A549 (cell line): ENCODE results near the gene FADS1. TPM values are rescaled to one million over a fixed set of nuclear protein-coding genes. Genes with fewer than 3 reads are reported as not detected.

Source experiments
- ATAC-seq, 2 experiments: fragments of 200-7000 bp in 1 of 2; fragments of >200 bp in 1 of 2; cut with Nextera tagmentation in 1 of 2; cut with Tn5 transposase in 1 of 2; 3 replicates each; pipeline versions ENCODE4 v1.8.0 to v1.9.1; 2018 to 2020; ENCODE audit warnings: mild to moderate bottlenecking in 1 of 2, moderate library complexity in 1 of 2
- CTCF ChIA-PET: fragments of 300-600 bp; sonication (Branson Sonifier 250); formaldehyde crosslinking; extraction: SDS; loops from one replicate; lab custom pipeline; 2021; ENCODE audit warnings: antibody characterized with exemption, inconsistent platforms; lab: Yijun Ruan, JAX
- POLR2A ChIA-PET: fragments of 350-600 bp; formaldehyde crosslinking; extraction: SDS; loops from one replicate; lab custom pipeline; 2021; ENCODE audit warnings: antibody characterized with exemption, inconsistent platforms; lab: Yijun Ruan, JAX
- DNase-seq, 2 experiments: peaks; one replicate each; pipeline versions ENCODE4 v3.0.0 to v3.0.0-alpha.2; 2011 to 2016; ENCODE audit warnings: low read depth in 1 of 2, low spot score in 1 of 2
- FAIRE-seq: peaks from 2 replicates; lab custom pipeline; 2011; peaks lifted over from hg19 to GRCh38; lab: Jason Lieb, UNC
- H3K27ac ChIP-seq, 2 experiments: fragments of >200 bp; sonication (Bioruptor Twin); formaldehyde crosslinking; 3 replicates each; pipeline ENCODE4 v1.5.1; 2016 to 2017
- H3K4me1 ChIP-seq: fragments of >200 bp; sonication (Bioruptor Twin); formaldehyde crosslinking; 3 replicates; pipeline ENCODE4 v1.6.1; 2016
- H3K4me2 ChIP-seq: fragments of >200 bp; sonication (Bioruptor Twin); formaldehyde crosslinking; 3 replicates; pipeline ENCODE4 v1.6.1; 2016
- H3K4me3 ChIP-seq: fragments of >200 bp; sonication (Bioruptor Twin); formaldehyde crosslinking; 3 replicates; pipeline ENCODE4 v1.5.1; 2016
- H3K9me3 ChIP-seq: fragments of >200 bp; sonication (Bioruptor Twin); formaldehyde crosslinking; 3 replicates; pipeline ENCODE4 v1.6.1; 2016
- CBX8 ChIP-seq: fragments of 200-600 bp; sonication (generic); IDR thresholded peaks from 2 replicates; pipeline ENCODE4 v1.6.1; 2016
- CEBPB ChIP-seq, 2 experiments: fragments of >200 bp in 1 of 2; sonication (Bioruptor Twin) in 1 of 2; formaldehyde crosslinking in 1 of 2; IDR thresholded peaks; 2 replicates each; pipeline ENCODE4 v1.6.1; 2012 to 2016
- CHD4 ChIP-seq: fragments of 200-600 bp; sonication (generic); IDR thresholded peaks from 2 replicates; pipeline ENCODE4 v1.6.1; 2016; ENCODE audit warnings: antibody characterized with exemption, mild to moderate bottlenecking, borderline replicate concordance
- CTCF ChIP-seq: fragments of >200 bp; sonication (Bioruptor Twin); formaldehyde crosslinking; IDR thresholded peaks from 3 replicates; pipeline ENCODE4 v1.5.1; 2016
- FOXS1 ChIP-seq: fragments of 250-450 bp; sonication (Bioruptor Pico); IDR thresholded peaks from 2 replicates; pipeline ENCODE4 v1.5.0; 2020; ENCODE audit warnings: mild to moderate bottlenecking, moderate library complexity
- HEYL ChIP-seq: fragments of 250-450 bp; sonication (Bioruptor Pico); IDR thresholded peaks from 2 replicates; pipeline ENCODE4 v1.8.0; 2021; ENCODE audit warnings: mild to moderate bottlenecking, moderate library complexity
- HOXA7 ChIP-seq: fragments of 250-450 bp; sonication (Bioruptor Pico); IDR thresholded peaks from 2 replicates; pipeline ENCODE4 v1.5.0; 2020; ENCODE audit warnings: mild to moderate bottlenecking, moderate library complexity
- HOXB13 ChIP-seq: fragments of 250-450 bp; sonication (Bioruptor Pico); IDR thresholded peaks from 2 replicates; pipeline ENCODE4 v1.5.0; 2020; ENCODE audit warnings: low read depth, mild to moderate bottlenecking, moderate library complexity
- JUN ChIP-seq, 2 experiments: fragments of >200 bp; sonication (Bioruptor Twin); formaldehyde crosslinking; IDR thresholded peaks; 2 replicates in 1 of 2; 3 replicates in 1 of 2; pipeline ENCODE4 v1.6.1; 2016 to 2017
- JUNB ChIP-seq: fragments of >200 bp; sonication (Bioruptor Twin); formaldehyde crosslinking; IDR thresholded peaks from 2 replicates; pipeline ENCODE4 v1.6.1; 2016
- RFX5 ChIP-seq: fragments of 450-650 bp; IDR thresholded peaks from 2 replicates; pipeline ENCODE4 v1.7.1; 2014; ENCODE audit warnings: antibody characterized with exemption, mild to moderate bottlenecking, moderate library complexity
- SMC3 ChIP-seq: fragments of >200 bp; sonication (Bioruptor Twin); formaldehyde crosslinking; IDR thresholded peaks from 3 replicates; pipeline ENCODE4 v1.6.1; 2018; ENCODE audit warnings: inconsistent platforms
- WGBS: methylation state at CpG from one replicate; pipeline ENCODE4 v1.1.6; 2017; ENCODE audit errors: missing lambda C conversion rate; 5-methylcytosine and 5-hydroxymethylcytosine counted together
- polyA plus RNA-seq, 4 experiments: library from polyadenylated mRNA; depleted of rRNA in 3 of 4; stranded (reverse); fragments of >200 nt; fragmentation: RNase III in 1 of 4; extraction: RNeasy Plus Mini Kit Qiagen cat#74134 plus additional on column Dnase treatment in 1 of 4; gene quantifications; 2 replicates in 3 of 4; 3 replicates in 1 of 4; pipeline ENCODE4 v1.2.3, GENCODE V29; 2011 to 2017
- TF ChIP-seq, protein P1 (sequence below): fragments of 450-650 bp; IDR thresholded peaks from 2 replicates; pipeline ENCODE4 v1.6.1; 2014; ENCODE audit warnings: antibody characterized with exemption
- TF ChIP-seq, protein P2 (sequence below): fragments of >200 bp; sonication (Bioruptor Twin); formaldehyde crosslinking; IDR thresholded peaks from 2 replicates; pipeline ENCODE4 v1.6.1; 2016
- TF ChIP-seq, protein P3 (sequence below): fragments of 250-450 bp; sonication (Bioruptor Pico); IDR thresholded peaks from 2 replicates; pipeline ENCODE4 v1.5.0; 2021; ENCODE audit warnings: mild to moderate bottlenecking, moderate library complexity, borderline replicate concordance
- TF ChIP-seq, protein P4 (sequence below): fragments of 150-350 bp; IDR thresholded peaks from 2 replicates; pipeline ENCODE4 v1.6.1; 2014; ENCODE audit warnings: low read depth, mild to moderate bottlenecking, low read length
- TF ChIP-seq, protein P5 (sequence below): IDR thresholded peaks from 2 replicates; pipeline ENCODE4 v1.6.1; 2012

Gene FADS1
- polyA plus RNA-seq, 2 of the 4 experiments (the other 2 are of a cell fraction): 163 to 205 TPM

DNA sequence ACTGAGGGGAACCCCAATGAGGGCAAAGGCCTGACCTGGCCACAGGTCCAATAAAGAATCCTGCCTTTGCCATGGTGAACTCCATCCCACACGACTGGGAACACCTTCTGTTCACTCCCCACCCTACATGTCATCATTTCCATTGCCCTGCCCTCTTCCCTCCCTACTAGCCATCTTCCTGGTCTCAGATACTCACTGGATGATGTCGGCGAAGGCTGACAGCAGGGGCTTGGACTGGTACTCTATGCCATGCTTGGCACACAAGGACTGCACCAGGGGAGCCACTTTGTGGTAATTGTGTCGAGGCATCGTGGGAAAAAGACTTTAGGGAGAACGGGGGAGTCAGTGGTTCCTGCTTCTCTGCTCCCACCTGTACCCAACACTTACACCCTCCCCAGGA, 14.2 kb downstream of the FADS1 start:
- FAIRE-seq (no peak), ATAC-seq (no peak), DNase-seq (no peak)
- 89% methylated on average over 6 of the region's 6 CpGs for WGBS
- CTCF ChIA-PET: interaction anchor here (1.5 to 7.6 kb wide), 6 partner anchors 13 to 306 kb away, joined by 4 to 95 read pairs (median 13); partner anchors contain the start of gene FADS1
- Histone ChIP-seq H3K9me3 (no peaks in the 10 kb centered on the region), H3K4me1 (peaks cover 32% of the 10 kb centered on the region), H3K27ac (0 out of 6 replicates have a peak overlapping the region, but pooled peaks of 1 of the 2 experiments have one; percentile 27), H3K4me3 (no peak overlapping the region), H3K4me2 (no peak overlapping the region)
- POLR2A ChIA-PET: no interaction called here
- TF ChIP-seq CBX8: no peak
- TF ChIP-seq CHD4: no peak
- TF ChIP-seq, protein P1, sequence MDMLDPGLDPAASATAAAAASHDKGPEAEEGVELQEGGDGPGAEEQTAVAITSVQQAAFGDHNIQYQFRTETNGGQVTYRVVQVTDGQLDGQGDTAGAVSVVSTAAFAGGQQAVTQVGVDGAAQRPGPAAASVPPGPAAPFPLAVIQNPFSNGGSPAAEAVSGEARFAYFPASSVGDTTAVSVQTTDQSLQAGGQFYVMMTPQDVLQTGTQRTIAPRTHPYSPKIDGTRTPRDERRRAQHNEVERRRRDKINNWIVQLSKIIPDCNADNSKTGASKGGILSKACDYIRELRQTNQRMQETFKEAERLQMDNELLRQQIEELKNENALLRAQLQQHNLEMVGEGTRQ: no peak
- TF ChIP-seq CTCF: no peak
- no peak for TF ChIP-seq RFX5
- TF ChIP-seq, protein P2, sequence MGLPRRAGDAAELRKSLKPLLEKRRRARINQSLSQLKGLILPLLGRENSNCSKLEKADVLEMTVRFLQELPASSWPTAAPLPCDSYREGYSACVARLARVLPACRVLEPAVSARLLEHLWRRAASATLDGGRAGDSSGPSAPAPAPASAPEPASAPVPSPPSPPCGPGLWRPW: no peak
- TF ChIP-seq, protein P3, sequence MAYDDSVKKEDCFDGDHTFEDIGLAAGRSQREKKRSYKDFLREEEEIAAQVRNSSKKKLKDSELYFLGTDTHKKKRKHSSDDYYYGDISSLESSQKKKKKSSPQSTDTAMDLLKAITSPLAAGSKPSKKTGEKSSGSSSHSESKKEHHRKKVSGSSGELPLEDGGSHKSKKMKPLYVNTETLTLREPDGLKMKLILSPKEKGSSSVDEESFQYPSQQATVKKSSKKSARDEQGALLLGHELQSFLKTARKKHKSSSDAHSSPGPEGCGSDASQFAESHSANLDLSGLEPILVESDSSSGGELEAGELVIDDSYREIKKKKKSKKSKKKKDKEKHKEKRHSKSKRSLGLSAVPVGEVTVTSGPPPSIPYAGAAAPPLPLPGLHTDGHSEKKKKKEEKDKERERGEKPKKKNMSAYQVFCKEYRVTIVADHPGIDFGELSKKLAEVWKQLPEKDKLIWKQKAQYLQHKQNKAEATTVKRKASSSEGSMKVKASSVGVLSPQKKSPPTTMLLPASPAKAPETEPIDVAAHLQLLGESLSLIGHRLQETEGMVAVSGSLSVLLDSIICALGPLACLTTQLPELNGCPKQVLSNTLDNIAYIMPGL (CRISPR knock-in tag): no peak
- TF ChIP-seq HEYL (CRISPR knock-in tag): no peak
- no peak for TF ChIP-seq JUNB
- no peak for TF ChIP-seq HOXA7
- no peak for TF ChIP-seq CEBPB (IDR thresholded peaks at IDR 0.05)
- TF ChIP-seq, protein P4, sequence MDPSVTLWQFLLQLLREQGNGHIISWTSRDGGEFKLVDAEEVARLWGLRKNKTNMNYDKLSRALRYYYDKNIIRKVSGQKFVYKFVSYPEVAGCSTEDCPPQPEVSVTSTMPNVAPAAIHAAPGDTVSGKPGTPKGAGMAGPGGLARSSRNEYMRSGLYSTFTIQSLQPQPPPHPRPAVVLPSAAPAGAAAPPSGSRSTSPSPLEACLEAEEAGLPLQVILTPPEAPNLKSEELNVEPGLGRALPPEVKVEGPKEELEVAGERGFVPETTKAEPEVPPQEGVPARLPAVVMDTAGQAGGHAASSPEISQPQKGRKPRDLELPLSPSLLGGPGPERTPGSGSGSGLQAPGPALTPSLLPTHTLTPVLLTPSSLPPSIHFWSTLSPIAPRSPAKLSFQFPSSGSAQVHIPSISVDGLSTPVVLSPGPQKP: no peak
- TF ChIP-seq FOXS1 (CRISPR knock-in tag): no peak
- TF ChIP-seq SMC3: no peak
- TF ChIP-seq JUN (IDR thresholded peaks at IDR 0.05): no peak
- no peak for TF ChIP-seq HOXB13 (CRISPR knock-in tag)

DNA sequence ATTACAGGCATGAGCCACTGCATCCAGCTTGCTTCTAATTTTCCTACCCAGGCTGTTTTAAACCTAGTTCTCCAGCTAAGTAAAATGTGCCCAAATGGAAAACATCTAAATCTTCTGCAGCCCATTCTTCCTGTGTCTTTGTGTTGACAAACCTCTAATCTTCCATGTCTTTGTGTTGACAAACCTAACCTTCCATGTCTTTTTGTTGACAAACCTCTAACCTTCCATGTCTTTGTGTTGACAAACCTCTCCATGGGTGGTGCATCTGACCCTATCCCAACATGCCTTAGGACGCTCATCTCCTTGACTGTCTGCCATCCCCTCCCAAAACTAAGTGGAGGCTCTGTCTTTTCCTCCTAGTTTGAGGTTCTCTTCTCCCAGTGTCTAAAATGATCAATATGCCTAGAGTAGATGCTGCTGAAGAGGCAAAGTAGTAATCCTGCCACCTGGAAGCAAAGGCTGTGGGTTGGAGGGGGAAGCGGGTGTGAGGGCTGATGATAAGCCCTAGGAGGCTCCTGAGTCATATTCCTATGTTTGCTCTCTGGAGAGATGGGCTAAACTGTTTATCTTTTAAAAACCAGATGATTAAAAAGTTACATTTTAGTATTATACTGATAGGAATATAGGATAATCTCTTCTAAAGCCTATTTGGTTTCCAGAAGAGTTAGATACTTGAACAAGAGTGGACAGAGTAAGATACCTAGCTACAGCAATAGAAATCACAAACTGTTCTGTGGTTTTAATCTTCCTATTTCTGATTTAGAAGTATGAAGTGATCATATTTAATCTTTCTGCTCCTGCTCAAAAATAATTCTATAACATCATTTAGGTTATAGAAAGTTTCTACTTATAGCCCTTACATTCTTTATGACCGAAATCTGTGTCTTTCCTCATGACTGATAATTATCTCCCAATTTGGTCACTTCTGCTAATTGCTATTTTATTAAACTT, 16.2 kb downstream of the FADS1 start:
- TF ChIP-seq, protein P5, sequence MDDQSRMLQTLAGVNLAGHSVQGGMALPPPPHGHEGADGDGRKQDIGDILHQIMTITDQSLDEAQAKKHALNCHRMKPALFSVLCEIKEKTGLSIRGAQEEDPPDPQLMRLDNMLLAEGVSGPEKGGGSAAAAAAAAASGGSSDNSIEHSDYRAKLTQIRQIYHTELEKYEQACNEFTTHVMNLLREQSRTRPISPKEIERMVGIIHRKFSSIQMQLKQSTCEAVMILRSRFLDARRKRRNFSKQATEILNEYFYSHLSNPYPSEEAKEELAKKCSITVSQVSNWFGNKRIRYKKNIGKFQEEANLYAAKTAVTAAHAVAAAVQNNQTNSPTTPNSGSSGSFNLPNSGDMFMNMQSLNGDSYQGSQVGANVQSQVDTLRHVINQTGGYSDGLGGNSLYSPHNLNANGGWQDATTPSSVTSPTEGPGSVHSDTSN: no peak
- TF ChIP-seq, all 56 proteins: peak for 0
- no peak overlapping the region for H3K27ac ChIP-seq
- H3K4me1 ChIP-seq: peaks cover 36% of the 10 kb centered on the region
- CTCF ChIA-PET: interaction anchor here (0.8 to 8.5 kb wide), 11 partner anchors 9 to 308 kb away, joined by 3 to 121 read pairs (median 28); partner anchors contain the start of genes FADS1 and FADS2
- POLR2A ChIA-PET: interaction anchor here (2.0 to 3.6 kb wide), 2 partner anchors 15 kb away, joined by 9 to 43 read pairs; partner anchors contain the start of gene FADS1
- H3K9me3 ChIP-seq: no peaks in the 10 kb centered on the region
- H3K4me3 ChIP-seq: no peak overlapping the region
- ATAC-seq (peak; percentile 20 to 35; a peak in 1 of 6 replicates), FAIRE-seq (no peak), DNase-seq (no peak)
- peak overlapping the region; percentile 11; the same call in 2 of the 3 replicates for H3K4me2 ChIP-seq
- WGBS: 62% methylated on average over 3 of the region's 3 CpGs
